ENCODE results near the gene KL.

Gene KL

GRCh38 chr13:33109271-33109697 is 93.1 kb downstream of the KL start:
- in situ Hi-C loops (cut with HindIII; ENCODE audit: low pct_ligation_motif_present, low sequenced_read_pairs): no loop called here
- Histone ChIP-seq H3K4me3 (ENCODE audit: low read depth, low read length) (no peak overlapping the region), H3K27ac (peak overlapping the region; percentile 34), H3K27me3 (replicated peaks) (no peaks in the 10 kb centered on the region), H3K36me3 (replicated peaks) (peaks cover 93% of the 10 kb centered on the region)
- no peak for DNase-seq
- TF ChIP-seq CTCF (IDR thresholded peaks at IDR 0.05; ENCODE audit: low read depth, low read length, missing control alignments): no peak

GRCh38 chr13:33109801-33110200 is 93.6 kb downstream of the KL start:
- DNase-seq: no peak

GRCh38 chr13:33110386-33110712 is 94.1 kb downstream of the KL start:
- H3K27ac ChIP-seq: peak overlapping the region; percentile 60
- DNase-seq: no peak
- no peak for TF ChIP-seq CTCF (IDR thresholded peaks at IDR 0.05; ENCODE audit: low read depth, low read length, missing control alignments)
- no peaks in the 10 kb centered on the region for H3K27me3 ChIP-seq (replicated peaks)
- H3K36me3 ChIP-seq (replicated peaks): peaks cover 93% of the 10 kb centered on the region
- no peak overlapping the region for H3K4me3 ChIP-seq (ENCODE audit: low read depth, low read length)
- in situ Hi-C loops (cut with HindIII; ENCODE audit: low pct_ligation_motif_present, low sequenced_read_pairs): no loop called here

More at GRCh38 chr13:33109801-33110200, 93.6 kb downstream of the KL start:
- Histone ChIP-seq H3K27ac (no peak overlapping the region), H3K4me3 (ENCODE audit: low read depth, low read length) (no peak overlapping the region), H3K27me3 (replicated peaks) (no peaks in the 10 kb centered on the region), H3K36me3 (replicated peaks) (peaks cover 93% of the 10 kb centered on the region)
- in situ Hi-C loops (cut with HindIII; ENCODE audit: low pct_ligation_motif_present, low sequenced_read_pairs): no loop called here
- peak; percentile 61 for TF ChIP-seq CTCF (IDR thresholded peaks at IDR 0.05; ENCODE audit: low read depth, low read length, missing control alignments)

- no peak for DNase-seq
- Histone ChIP-seq H3K27me3 (replicated peaks) (no peaks in the 10 kb centered on the region), H3K4me3 (ENCODE audit: low read depth, low read length) (no peak overlapping the region), H3K27ac (peak overlapping the region; percentile 60), H3K36me3 (replicated peaks) (peaks cover 92% of the 10 kb centered on the region)
- no peak for TF ChIP-seq CTCF (IDR thresholded peaks at IDR 0.05; ENCODE audit: low read depth, low read length, missing control alignments)
- in situ Hi-C loops (cut with HindIII; ENCODE audit: low pct_ligation_motif_present, low sequenced_read_pairs): no loop called here
These were observed 94.6 kb downstream of the KL start for GRCh38 chr13:33110713-33111413.

- TF ChIP-seq CTCF (IDR thresholded peaks at IDR 0.05; ENCODE audit: low read depth, low read length, missing control alignments): no peak
- DNase-seq: peak; percentile 60
- H3K4me3 ChIP-seq (ENCODE audit: low read depth, low read length): no peak overlapping the region
- no peaks in the 10 kb centered on the region for H3K27me3 ChIP-seq (replicated peaks)
- H3K27ac ChIP-seq: peak overlapping the region; percentile 60
- H3K36me3 ChIP-seq (replicated peaks): peaks cover 92% of the 10 kb centered on the region
- in situ Hi-C loops (cut with HindIII; ENCODE audit: low pct_ligation_motif_present, low sequenced_read_pairs): no loop called here
These were observed 95.3 kb downstream of the KL start for GRCh38 chr13:33111414-33112110.
